22Rv1 (cell line): ENCODE data around the gene C1orf167.

Source experiments
- CTCF ChIP-seq: fragments of 450-650 bp; IDR thresholded peaks from 2 replicates; pipeline ENCODE4 v1.5.1; 2017; ENCODE audit warnings: mild to moderate bottlenecking
- ZFX ChIP-seq: fragments of 450-650 bp; IDR thresholded peaks from 2 replicates; pipeline ENCODE4 v1.6.1; 2017; ENCODE audit warnings: antibody characterized with exemption, borderline replicate concordance

- TF ChIP-seq CTCF (no peak), ZFX (no peak)
These were observed 25.3 kb downstream of the C1orf167 start for GRCh38 chr1:11787251-11787803.
